Activated gamma-delta T cell (primary cell): ENCODE results near the gene PRDM4.

Experiments used
- DNase-seq: peaks from one replicate; lab custom pipeline; 2025; lab: John Stamatoyannopoulos, UW

The PRDM4 gene

DNA sequence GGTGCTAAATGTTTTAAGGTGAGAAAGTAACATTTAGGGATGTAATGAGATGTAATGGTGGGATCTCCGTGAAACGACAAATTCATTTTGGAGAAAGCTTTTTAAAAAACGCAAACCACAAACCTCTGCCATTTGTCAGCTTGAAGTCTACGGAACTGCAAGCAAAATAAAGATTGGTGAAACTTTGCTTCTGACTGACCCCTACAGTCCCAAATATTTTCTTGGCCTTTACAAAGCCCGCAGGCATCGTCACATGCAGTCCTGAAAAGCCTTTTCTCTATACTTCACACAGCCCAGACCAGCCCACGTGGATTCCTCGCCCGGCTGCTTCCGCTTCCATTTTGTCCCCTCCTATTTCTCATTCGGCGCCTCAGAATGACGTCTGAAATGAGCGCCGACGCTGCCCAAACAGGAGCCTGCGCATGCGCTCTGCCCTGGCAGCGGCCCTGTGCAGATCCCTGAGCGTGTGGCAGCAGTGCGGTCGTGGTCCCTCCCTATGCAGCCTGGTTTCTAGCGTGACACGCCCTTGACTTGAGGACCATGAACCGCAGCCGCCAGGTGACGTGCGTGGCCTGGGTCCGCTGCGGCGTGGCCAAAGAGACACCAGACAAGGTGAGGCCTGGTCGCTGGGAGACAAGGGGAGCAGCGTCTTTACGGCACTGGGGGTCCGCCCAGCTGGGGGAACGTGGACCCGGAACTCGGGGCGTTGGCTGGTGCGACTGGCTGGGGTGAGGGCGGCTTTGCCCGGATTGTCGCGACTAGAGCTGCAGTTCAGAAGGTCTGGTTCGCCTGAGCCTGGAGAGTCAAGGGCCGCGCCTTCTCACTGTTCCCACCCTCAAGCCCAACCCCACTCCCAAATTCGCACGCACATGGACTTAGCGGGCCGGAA, 75.3 kb downstream of the PRDM4 start, which contains the start of gene PWP1:
TSS of gene PWP1 (plus strand) at position 440 of the 889 bp plus-strand sequence. CDS start at position 541, 101 bp downstream.
- DNase-seq = peak; percentile 81

DNA sequence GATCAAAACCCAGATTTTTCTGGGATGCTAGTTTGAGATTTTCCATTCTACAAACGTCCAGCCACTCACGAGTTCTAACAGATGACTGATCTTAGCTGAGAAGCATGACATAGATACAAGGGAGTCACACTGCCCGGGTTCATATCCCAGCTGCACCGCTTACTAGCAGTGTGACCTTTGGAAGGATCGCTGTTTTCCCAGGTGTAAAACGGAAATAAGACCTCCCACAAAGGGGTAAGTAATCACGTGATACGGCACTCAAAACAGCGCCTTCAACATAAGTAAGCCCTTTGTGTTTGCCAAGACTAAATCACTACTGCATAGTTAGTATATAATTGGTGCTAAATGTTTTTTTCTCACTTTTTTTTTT, 76.0 kb downstream of the PRDM4 start:
- DNase-seq = no peak

DNA sequence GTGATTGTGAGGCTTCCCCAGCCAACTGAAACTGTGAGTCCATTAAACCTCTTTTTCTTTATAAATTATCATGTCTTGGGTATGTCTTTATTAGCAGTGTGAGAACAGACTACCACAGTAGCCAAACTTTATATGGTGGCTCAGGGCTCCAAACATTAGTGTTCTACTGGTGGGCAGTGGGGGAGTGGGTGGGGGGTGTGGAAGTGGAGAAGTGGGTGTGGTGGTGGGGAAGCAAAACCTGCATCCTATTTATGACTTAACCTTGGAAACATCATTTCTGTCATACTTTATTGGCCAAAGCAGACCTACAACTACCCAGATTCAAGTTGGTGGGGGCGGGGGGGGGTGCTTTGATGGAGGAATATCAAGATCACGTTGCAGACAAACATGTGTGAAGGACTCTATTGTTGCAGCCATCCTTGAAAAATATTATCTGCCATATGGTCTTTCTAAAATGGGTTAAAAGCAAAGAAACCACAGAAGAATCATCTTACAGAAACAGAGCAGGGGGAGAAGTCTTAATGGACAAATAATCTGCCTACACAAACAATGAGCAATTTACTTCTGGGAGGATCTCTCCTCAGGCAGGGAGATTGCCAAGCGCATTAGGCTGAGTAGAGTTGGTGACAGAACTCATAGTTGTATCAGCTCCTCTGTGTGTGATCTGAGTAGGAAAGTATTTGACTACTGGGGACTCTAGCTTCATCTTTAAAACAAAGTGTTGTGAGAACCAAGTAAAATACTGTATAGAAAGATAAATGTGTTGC, 76.7 kb downstream of the PRDM4 start:
- DNase-seq = no peak
